Skeletal muscle tissue (tissue), 4 donors: ENCODE data around the gene TULP3. TPM values are rescaled to one million over a fixed set of nuclear protein-coding genes. Genes with fewer than 3 reads are reported as not detected.

ENCODE experiments used
- H3K27ac ChIP-seq: one replicate; pipeline ENCODE4 v1.7.0; 2013; ENCODE audit warnings: mild to moderate bottlenecking, low read depth, low read length, inconsistent platforms
- H3K27me3 ChIP-seq, 3 donors: one replicate each; pipeline ENCODE4 v1.7.0; 2013; ENCODE audit warnings: low read length in 3 of 3; ENCODE audit not compliant: control insufficient read depth in 3 of 3, insufficient read depth in 3 of 3
- H3K36me3 ChIP-seq, 3 donors: one replicate each; pipeline ENCODE4 v1.7.0; 2013; ENCODE audit warnings: low read length in 3 of 3; ENCODE audit not compliant: control insufficient read depth in 3 of 3, insufficient read depth in 3 of 3
- H3K4me1 ChIP-seq, 3 donors: one replicate each; pipeline ENCODE4 v1.7.0; 2013; ENCODE audit warnings: low read length in 3 of 3, mild to moderate bottlenecking in 3 of 3; ENCODE audit not compliant: control insufficient read depth in 3 of 3, insufficient read depth in 3 of 3
- H3K4me3 ChIP-seq, 3 donors: one replicate each; pipeline ENCODE4 v1.7.0; 2013; ENCODE audit warnings: low read length in 3 of 3
- H3K9ac ChIP-seq, 3 donors: one replicate each; pipeline ENCODE4 v1.7.0; 2013; ENCODE audit warnings: low read length in 3 of 3, mild to moderate bottlenecking in 3 of 3, moderate library complexity in 2 of 3, low read depth in 1 of 3
- H3K9me3 ChIP-seq, 3 donors: one replicate each; pipeline ENCODE4 v1.7.0; 2013; ENCODE audit warnings: low read length in 3 of 3; ENCODE audit not compliant: control insufficient read depth in 3 of 3
- total RNA-seq: library from RNA; depleted of rRNA; stranded (reverse); fragments of >200 nt; gene quantifications from one replicate; pipeline ENCODE4 v1.2.3, GENCODE V29; 2014
- donor health status: Osteomylitis.

Gene TULP3, protein sequence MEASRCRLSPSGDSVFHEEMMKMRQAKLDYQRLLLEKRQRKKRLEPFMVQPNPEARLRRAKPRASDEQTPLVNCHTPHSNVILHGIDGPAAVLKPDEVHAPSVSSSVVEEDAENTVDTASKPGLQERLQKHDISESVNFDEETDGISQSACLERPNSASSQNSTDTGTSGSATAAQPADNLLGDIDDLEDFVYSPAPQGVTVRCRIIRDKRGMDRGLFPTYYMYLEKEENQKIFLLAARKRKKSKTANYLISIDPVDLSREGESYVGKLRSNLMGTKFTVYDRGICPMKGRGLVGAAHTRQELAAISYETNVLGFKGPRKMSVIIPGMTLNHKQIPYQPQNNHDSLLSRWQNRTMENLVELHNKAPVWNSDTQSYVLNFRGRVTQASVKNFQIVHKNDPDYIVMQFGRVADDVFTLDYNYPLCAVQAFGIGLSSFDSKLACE
- 23.5 TPM for total RNA-seq

DNA sequence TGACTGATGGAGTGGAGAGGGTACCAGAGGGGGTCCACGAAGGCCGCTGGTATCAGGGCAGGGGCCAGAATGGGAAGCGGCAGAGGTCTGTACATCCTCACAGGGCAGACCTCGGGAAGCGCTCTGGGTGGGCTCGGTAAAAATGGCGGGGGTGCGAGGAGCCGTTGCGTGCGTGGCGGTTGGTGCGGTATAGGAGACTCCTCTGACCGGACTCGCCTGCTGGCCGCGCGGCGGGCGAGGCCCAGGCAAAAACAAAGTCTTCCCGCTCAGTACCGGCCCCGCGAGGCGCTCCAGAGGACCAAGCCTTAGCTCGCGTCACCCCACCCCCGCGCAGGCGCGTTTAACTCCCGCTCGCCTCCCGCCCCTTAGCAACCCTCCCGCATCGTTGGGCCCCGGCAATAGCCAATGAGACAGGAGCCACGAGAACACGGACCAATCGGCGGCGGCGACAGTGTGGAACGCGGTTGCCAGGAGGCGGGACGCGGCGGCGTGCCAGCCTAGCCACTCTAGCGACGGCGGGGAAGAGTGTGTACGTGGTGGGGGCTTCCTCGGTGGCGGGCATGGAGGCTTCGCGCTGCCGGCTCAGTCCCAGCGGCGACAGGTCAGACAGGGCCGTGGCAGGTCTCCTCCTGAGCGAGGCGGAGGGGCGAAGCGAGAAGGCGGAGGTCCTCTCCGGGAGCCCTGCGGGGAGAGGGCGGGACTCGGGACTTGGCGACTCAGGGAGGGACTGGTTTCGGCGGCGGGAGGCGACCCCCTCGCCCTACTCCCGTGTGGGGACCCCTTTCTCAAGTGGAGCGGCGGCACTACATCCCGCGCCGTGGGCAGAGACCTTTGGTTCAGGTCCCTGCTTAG lies at the start of gene TULP3:
Gene TULP3, plus strand, starts transcription at position 504 of the 852 bp plus-strand sequence. Its CDS starts 57 bp downstream, at position 561.
- peak within 1 kb of the TSS; percentile 89 to 99 (median 96) for H3K9ac ChIP-seq
- peak within 1 kb of the TSS; percentile 98 for H3K27ac ChIP-seq
- no peaks in the 10 kb centered on the region for H3K27me3 ChIP-seq
- peaks cover 8 to 16% (median 8%) of the 10 kb centered on the region in 3 donors for H3K4me1 ChIP-seq
- peaks cover 0 to 5% (median 0%) of the 10 kb centered on the region in 3 donors for H3K36me3 ChIP-seq
- H3K4me3 ChIP-seq = peak within 1 kb of the TSS; percentile 90 to 97 (median 96)
- H3K9me3 ChIP-seq = no peaks in the 10 kb centered on the region

DNA sequence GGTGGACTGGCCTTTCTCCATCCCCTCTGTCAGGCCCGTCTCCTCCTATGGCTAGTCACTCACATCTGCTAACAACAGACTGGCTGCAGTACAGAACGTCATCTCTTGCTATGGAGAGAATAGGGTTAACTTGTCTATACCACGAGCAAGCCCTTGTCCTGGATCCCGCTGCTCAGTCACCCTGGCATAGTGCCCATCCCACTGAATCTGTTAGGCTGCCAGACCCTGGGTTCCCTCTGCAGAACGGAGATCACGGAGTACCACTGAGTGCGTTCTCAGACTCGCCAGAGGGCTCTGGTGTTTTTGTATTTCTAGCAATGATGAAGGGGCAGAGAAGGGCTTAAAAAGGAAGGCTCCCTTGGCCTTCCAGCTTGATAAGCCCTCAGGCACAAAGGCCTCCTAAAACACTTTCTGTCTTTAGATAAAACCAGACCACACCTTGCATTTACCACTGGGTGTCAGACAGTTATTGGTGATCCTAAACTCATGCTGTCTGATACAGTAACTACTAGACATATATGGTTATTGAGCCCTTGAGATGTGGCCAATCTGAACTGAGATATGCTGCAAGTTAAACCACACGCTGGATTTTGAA lies 49.5 kb upstream of the TULP3 start:
- H3K36me3 ChIP-seq = peaks cover 4 to 6% (median 4%) of the 10 kb centered on the region in 3 donors
- H3K9me3 ChIP-seq = no peaks in the 10 kb centered on the region
- no peak overlapping the region for H3K4me3 ChIP-seq
- H3K27ac ChIP-seq = no peak overlapping the region
- no peaks in the 10 kb centered on the region for H3K27me3 ChIP-seq
- peaks cover 3 to 8% (median 7%) of the 10 kb centered on the region in 3 donors for H3K4me1 ChIP-seq
- no peak overlapping the region for H3K9ac ChIP-seq

DNA sequence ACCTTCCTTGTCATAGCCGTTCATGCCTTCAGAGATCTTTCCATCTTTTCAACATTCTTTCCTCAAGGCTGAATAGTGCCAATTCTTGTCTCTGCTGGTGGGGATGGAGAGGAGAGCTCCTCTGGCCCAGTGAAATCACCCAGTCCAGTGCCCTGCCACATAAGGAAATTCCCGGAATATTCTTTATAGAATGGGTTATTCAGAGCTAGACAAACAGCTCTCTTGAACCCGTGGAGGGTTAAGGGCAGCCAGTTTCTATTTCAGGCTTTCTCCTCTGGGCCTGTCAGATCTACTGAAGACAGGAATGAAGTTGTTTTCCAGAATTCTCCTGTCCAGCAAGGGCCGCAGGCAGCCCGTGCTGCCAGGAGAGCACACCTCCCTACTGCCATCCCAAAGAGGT lies 47.7 kb upstream of the TULP3 start:
- H3K4me1 ChIP-seq = peaks cover 3 to 10% (median 8%) of the 10 kb centered on the region in 3 donors
- no peaks in the 10 kb centered on the region for H3K9me3 ChIP-seq
- no peak overlapping the region for H3K27ac ChIP-seq
- no peaks in the 10 kb centered on the region for H3K27me3 ChIP-seq
- H3K36me3 ChIP-seq = peaks cover 4 to 6% (median 4%) of the 10 kb centered on the region in 3 donors
- H3K4me3 ChIP-seq = no peak overlapping the region
- H3K9ac ChIP-seq = no peak overlapping the region

DNA sequence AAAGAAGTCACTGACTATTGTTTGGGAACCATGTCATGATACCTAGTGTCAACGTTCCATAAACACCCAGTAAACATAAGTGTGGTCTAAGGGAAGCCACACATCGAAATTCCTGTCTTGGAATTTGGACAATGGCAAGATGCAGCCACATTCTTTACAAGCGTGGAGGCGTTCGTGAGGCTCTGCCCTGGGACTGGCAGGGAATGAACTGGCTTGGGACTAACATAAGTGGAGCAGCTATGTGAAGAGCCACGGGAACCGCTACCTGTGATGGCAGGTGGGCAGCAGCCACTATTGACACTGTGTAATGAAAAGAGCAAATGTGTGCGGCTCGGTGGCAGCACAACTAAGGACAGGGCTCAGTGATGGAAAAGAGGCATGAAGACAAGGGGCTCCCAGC lies 45.9 kb upstream of the TULP3 start:
- Histone ChIP-seq H3K36me3 (peaks cover 2 to 4% (median 4%) of the 10 kb centered on the region in 3 donors), H3K27me3 (no peaks in the 10 kb centered on the region), H3K9ac (peak overlapping the region in 1 of 3 donors; percentile 33), H3K9me3 (no peaks in the 10 kb centered on the region), H3K27ac (peak overlapping the region; percentile 56), H3K4me1 (peaks cover 3 to 10% (median 8%) of the 10 kb centered on the region in 3 donors), H3K4me3 (no peak overlapping the region)

DNA sequence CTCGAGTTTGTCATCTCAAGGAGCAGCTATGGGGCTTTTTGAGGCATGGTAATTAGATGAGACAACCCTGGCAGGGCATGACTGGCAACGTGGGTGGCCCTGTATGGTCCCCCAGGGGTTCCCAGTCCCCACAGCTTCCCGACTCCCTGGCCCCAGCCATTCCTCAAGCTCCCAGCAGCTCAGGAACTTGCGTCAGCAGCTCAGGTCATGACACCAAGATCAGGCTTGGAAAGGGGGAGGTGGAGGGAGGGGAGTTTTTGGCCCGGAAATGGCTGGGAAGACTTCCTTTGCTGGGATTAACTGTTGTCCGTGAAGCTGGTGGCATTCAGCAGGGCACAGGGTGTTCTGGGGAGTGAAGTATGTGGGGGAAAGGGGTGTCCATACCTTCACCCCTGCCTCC lies 45.4 kb upstream of the TULP3 start:
- Histone ChIP-seq H3K27ac (peak overlapping the region; percentile 56), H3K4me1 (peaks cover 3 to 10% (median 8%) of the 10 kb centered on the region in 3 donors), H3K9ac (peak overlapping the region in 1 of 3 donors; percentile 33), H3K9me3 (no peaks in the 10 kb centered on the region), H3K36me3 (peaks cover 2 to 4% (median 4%) of the 10 kb centered on the region in 3 donors), H3K27me3 (no peaks in the 10 kb centered on the region), H3K4me3 (no peak overlapping the region)

DNA sequence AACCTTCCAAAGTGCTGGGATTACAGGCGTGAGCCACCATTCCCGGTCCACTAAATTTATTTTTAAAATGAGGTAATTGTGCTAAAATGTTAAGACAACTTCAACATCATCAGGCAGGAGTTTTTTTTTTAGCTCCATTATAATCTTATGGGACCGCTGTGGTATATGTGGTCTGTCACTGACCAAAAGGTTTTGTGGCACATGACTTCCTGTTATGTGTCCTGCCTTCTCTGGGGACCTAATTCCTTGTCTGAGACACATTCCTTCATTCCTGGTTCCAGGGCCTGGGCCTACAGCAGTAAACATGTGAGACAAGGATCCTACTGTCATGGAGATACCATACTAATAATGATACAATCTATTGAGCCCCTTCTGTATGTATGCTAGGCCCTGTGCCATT lies 38.8 kb upstream of the TULP3 start:
- Histone ChIP-seq H3K36me3 (peaks cover 0 to 4% (median 2%) of the 10 kb centered on the region in 3 donors), H3K27ac (no peak overlapping the region), H3K9me3 (no peaks in the 10 kb centered on the region), H3K27me3 (no peaks in the 10 kb centered on the region), H3K4me3 (no peak overlapping the region), H3K4me1 (peaks cover 0 to 4% (median 2%) of the 10 kb centered on the region in 3 donors), H3K9ac (no peak overlapping the region)

DNA sequence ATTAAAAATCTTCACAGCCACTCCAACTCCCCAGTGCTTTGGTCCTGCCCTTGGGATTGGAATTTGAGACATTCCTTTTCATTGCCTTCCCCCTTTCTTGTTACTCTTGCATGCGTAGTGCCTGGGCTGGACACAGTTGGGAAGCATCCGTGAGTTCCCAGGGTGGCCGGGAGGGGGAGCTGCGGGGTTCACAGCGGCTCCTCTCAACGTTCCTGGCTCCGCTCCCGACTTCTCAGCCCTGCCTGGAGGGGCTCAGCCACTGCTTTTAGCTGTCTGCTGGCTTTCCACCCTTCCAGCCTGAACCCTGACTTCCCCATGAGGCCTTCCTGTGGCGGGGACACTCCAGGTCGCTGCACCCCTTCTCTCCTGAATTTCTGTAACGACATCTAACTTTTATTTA lies 37.1 kb upstream of the TULP3 start:
- Histone ChIP-seq H3K27ac (no peak overlapping the region), H3K4me3 (no peak overlapping the region), H3K4me1 (peaks cover 7 to 11% (median 9%) of the 10 kb centered on the region in 3 donors), H3K27me3 (no peaks in the 10 kb centered on the region), H3K9me3 (no peaks in the 10 kb centered on the region), H3K36me3 (peaks cover 0 to 5% (median 4%) of the 10 kb centered on the region in 3 donors), H3K9ac (no peak overlapping the region)

DNA sequence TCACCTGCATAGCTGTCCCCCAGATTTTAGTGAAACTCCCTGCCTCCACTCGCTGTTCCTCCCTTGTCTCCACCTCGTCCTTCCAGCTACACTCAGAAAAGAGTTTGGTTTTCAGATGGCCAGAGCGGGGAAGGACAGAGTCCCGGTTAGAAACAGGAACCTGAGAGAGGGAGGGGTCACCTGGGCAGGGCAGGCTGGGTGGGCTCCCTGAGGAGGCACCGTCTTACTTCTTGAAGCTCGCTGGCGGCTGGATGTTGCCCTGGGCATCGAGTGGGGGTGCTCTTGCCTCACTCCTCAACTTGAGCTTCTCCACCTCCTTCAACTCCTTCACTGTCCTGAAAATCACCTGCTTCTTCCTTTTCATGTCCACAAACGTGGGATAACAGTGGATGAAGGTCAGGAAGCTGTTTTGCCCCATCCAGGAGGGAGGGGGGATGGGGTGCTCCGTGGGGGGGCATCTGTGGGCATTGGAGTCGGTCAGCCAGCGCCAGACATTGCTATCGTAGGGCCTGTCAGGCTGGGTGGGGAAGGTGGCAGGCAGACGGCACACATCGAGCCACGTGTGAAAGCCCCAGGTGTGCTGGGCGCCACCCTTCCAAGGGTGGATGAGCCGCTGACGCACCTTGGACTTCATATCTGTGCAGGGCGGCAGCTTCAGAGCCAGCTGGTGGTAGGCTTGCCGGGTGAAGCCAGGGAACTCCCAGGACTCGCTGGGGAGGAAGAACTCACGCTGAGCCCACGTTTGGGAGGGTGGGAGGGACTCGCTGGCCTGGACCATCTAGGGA lies 35.8 kb upstream of the TULP3 start:
- H3K4me1 ChIP-seq = peaks cover 11 to 17% (median 15%) of the 10 kb centered on the region in 3 donors
- no peak overlapping the region for H3K27ac ChIP-seq

DNA sequence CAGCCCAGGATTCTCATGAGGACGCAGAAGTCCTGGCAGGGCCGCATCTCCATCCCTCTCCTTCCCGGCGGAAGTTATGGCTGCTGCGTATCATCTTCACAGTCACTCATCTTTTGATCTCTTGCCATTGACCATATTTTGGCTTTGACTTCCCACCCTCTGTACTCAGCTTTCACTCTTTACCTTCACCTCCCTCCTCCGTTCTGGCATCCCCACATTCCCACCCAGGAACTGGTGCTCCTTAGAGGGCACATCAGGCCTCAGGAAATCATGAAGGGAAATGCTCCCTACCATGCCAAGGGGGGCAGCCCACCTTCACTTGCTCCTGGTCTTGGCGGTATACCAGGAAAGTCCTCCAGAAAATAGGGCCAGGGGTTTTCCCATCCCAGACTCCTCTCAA lies 35.1 kb upstream of the TULP3 start:
- Histone ChIP-seq H3K27me3 (no peaks in the 10 kb centered on the region), H3K9me3 (no peaks in the 10 kb centered on the region), H3K9ac (no peak overlapping the region), H3K4me3 (no peak overlapping the region), H3K36me3 (peaks cover 0 to 5% (median 4%) of the 10 kb centered on the region in 3 donors), H3K4me1 (peaks cover 11 to 17% (median 15%) of the 10 kb centered on the region in 3 donors), H3K27ac (no peak overlapping the region)

More for the DNA sequence above, 35.8 kb upstream of the TULP3 start:
- H3K4me3 ChIP-seq = no peak overlapping the region
- H3K36me3 ChIP-seq = peaks cover 0 to 5% (median 4%) of the 10 kb centered on the region in 3 donors
- no peaks in the 10 kb centered on the region for H3K27me3 ChIP-seq
- H3K9me3 ChIP-seq = no peaks in the 10 kb centered on the region
- H3K9ac ChIP-seq = no peak overlapping the region
